ENCODE measurements around the gene FAF1.
"Not testable (repeated sequence)": the region's sequence is repeated elsewhere in the genome, so short reads cannot be mapped to it uniquely, and the experiment has no call there.

FAF1 gene

GRCh38 chr1:50591598-50591997, 368.5 kb downstream of the FAF1 start:
- in situ Hi-C loops (cut with MboI; ENCODE audit: low sequenced_read_pairs), result no loop called here

DNA sequence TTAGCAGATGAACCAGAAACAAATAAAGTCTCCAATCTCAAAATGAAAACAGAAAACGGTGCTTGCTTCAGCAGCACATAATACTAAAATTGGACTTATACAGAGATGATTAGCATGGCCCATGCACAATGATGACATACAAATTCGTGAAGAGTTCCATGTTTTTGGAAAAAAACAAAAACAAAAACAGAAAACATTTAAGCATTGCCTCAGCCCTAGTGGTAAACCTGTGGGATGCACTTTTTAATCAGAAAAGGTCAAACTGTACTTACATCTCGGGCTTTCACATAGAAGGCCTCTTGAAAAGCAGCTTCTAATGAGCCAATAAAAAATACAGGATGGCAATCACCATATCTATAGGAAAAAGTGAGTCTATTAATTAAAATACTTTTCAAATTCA, 377.7 kb downstream of the FAF1 start:
- in situ Hi-C loops (cut with MboI; ENCODE audit: low sequenced_read_pairs), result no loop called here

DNA sequence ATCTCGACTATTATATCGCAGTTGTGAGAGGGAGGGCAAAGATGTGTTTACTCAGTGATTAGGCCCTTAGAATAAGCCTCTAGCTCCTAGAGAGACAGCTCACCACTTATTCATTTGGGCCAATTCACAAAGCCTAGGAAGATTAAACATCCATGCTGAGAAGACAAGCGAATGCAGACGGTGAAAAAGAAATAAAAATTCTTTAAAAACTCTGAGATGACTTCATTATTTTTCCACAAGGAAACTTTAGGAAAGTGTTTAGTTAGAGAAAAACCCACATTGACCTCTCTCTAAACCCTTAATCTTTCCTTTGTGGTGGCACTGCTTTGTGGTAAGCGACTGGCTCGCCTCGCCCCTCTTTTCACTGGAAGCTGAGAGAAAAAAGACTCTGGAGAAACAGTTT, 390.0 kb downstream of the FAF1 start:
- in situ Hi-C loops (cut with MboI; ENCODE audit: low sequenced_read_pairs), result no loop called here

GRCh38 chr1:50568782-50569181, 391.3 kb downstream of the FAF1 start:
- in situ Hi-C loops (cut with MboI; ENCODE audit: low sequenced_read_pairs), result no loop called here

GRCh38 chr1:50566405-50566804, 393.7 kb downstream of the FAF1 start:
- in situ Hi-C loops (cut with MboI; ENCODE audit: low sequenced_read_pairs), result no loop called here

GRCh38 chr1:50564417-50564816, 395.6 kb downstream of the FAF1 start:
- in situ Hi-C loops (cut with MboI; ENCODE audit: low sequenced_read_pairs), result no loop called here

- in situ Hi-C loops (cut with MboI; ENCODE audit: low sequenced_read_pairs), result no loop called here
Observed at GRCh38 chr1:50562106-50562505, 398.0 kb downstream of the FAF1 start.

DNA sequence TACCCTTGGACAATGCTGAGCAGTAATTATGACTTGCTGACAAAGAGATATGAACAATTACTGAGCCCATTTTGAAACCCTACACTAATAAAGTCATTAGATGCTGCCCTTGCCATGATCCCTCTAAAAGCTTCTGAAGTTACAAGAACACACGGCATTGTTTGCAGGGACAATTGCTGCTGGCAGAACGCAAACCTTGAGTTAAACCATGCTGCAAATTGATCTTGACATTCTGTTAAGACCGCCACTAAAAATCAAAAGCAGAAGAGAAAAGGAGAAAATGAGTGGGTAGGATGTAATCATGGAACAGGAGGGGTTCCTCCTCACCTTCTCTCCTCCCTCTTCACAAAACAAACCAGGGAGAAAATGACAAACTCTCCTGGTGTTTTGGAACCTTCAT, 400.6 kb downstream of the FAF1 start:
- in situ Hi-C loops (cut with MboI; ENCODE audit: low sequenced_read_pairs), result no loop called here

GRCh38 chr1:50553921-50554320, 406.1 kb downstream of the FAF1 start:
- in situ Hi-C loops (cut with MboI; ENCODE audit: low sequenced_read_pairs), result no loop called here

DNA sequence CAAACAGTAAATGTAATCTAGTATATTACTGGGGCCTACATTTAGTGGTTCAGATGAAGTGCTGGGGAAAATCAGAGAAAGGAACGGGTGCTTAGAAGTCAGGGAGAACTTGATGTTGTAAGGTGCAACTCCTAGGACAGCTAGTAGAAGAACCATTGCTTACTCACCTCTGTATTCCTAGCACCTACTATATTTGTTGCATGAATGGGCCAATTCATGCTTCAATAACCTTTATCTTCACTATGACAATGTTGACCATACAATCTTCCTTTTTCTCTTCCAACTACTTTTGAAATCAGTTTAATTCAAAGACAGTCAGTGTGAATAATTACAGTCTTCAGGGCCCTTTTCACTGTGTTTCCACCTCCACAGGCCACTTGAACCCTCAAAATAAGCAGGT, 411.8 kb downstream of the FAF1 start:
- in situ Hi-C loops (cut with MboI; ENCODE audit: low sequenced_read_pairs), result no loop called here

DNA sequence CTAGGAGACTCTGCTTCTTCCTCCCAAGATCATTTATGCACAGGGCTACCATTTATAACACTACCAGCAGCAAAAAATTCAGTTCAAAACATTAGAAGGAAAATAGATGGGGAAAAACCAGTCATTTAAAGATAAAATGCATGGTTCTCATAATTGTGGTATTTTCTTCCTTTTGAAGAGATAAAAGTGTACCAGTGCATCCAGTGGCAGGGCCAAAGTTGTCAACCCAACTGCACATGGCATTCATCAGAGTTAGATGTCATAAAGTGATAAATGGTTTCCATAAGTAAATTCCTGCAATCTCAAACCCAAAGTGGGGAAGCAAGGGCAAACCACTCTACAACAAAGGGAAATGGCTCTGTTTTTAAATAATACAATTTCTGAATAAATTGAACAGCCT, 417.7 kb downstream of the FAF1 start:
- in situ Hi-C loops (cut with MboI; ENCODE audit: low sequenced_read_pairs), result no loop called here

DNA sequence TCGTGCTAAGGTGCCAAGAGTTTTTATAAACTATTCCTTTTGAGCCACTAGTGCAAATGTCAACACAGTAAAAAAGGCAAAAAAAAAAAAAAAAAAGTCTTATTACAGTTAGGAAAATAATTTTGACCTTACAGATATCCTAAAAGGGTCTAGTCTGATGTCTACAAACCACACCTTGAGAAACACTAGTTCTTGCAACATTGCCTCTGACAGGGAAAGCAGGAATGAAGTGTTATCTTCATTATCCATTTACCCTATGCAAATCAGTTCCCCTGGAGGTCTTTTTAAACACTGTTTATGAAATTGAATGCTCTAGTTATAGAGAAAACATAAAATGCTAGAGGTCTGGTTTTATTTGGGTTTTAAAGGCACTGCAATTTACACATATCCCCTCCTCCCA, 421.6 kb downstream of the FAF1 start:
- in situ Hi-C loops (cut with MboI; ENCODE audit: low sequenced_read_pairs), result no loop called here

DNA sequence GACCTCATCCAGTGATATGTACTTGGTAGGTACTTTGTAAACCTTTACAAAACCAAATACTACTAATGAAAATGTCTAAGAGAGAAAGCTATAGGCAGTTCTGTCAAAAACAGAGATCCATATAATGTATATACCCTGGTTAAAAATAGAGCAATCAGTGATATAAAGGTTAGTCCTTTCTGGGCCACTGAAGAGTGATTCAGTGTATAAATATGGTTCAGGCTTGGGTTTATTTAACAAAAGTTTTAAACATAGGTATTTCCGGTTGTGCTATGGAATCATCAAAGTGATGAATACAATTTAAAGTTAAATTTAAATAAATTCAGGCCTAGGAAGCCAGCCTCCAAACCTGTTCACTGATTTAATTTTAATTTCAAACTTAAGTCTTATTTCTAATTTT, 428.5 kb downstream of the FAF1 start:
- in situ Hi-C loops (cut with MboI; ENCODE audit: low sequenced_read_pairs), result no loop called here

DNA sequence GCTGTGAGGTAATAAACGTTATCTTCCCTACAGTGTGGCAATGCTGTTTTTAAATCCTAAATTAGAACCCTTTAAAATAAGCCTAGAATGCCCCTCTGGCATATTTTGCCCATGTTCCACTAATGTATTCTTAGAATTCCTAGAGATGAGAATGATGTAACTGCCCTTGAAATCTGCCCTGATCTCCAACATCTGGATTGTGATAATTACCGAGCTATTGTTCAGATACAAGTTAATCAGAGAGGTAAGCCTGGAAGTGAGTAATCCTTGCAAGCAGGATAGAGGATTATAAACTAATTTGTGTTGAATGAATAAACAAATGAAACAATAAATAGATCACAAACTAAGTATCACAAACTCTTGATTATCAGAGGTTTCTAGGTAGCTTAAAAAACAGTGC, 429.0 kb downstream of the FAF1 start:
- in situ Hi-C loops (cut with MboI; ENCODE audit: low sequenced_read_pairs), result no loop called here

DNA sequence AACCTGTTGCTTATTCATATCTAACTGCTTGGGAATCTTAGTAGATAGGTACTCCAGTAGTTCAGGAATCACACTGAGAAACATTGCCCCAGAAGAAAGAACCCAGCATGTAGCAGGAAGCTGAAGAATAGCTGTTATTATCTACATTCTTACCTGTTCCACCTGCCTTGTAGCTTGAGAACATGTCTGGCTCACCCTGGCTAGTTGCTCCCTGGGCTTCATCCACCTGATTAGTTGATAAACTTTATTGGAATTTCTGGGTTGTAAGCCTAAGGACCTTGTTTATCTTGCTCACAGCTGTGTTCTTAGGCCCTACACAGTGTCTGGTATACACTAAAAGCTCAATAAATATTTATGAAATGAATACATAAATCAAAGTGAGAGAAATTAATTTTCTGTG, 430.6 kb downstream of the FAF1 start:
- in situ Hi-C loops (cut with MboI; ENCODE audit: low sequenced_read_pairs), result no loop called here

DNA sequence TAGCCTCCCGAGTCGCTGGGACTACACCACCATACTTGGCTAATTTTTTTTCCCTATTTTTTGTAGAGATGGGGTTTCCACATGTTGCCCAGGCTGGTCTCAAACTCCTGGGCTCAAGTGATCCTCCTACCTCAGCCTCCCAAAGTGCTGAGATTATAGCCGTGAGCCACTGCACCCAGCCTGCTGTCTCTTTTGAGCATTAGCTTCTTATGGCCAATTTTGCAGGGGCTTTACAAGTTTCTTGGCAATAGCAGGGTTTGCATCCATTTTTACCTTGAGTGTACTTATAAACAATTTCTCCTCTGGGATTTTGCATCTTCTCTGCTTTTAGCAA, 432.1 kb downstream of the FAF1 start:
- in situ Hi-C loops (cut with MboI; ENCODE audit: low sequenced_read_pairs), result not testable (repeated sequence)

GRCh38 chr1:50527249-50527986, 432.6 kb downstream of the FAF1 start:
- in situ Hi-C loops (cut with MboI; ENCODE audit: low sequenced_read_pairs), result no loop called here

GRCh38 chr1:50526431-50526830, 433.6 kb downstream of the FAF1 start:
- in situ Hi-C loops (cut with MboI; ENCODE audit: low sequenced_read_pairs), result no loop called here

- in situ Hi-C loops (cut with MboI; ENCODE audit: low sequenced_read_pairs), result no loop called here
Observed at GRCh38 chr1:50523548-50523947, 436.5 kb downstream of the FAF1 start.

DNA sequence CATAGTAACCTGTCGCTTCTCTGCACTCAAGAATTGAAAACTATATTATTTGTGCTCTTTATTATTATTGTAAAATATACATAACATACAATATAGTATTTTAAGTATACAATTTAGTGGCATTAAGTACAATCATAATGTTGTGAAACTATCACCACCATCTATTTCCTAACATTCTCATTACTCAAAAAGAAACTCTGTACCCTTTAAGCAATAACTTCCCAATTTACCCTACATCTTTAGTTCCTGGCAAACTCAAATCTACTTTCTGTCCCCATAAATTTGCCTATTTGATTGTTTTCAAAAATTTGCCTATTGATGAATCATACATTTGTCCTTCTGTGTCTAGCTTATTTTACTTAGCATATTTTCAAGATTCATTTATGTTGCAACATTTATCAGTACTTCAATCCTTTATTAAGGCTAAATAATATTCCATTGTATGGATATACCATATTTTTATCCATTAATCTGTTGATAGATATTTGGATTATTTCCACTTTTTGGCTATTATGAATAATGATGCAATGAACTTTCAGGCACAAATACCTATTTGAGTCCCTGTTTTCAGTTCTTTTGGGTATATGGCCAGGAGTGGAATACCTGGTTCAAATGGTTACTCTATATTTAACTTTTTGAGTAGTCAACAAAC, 437.2 kb downstream of the FAF1 start:
- in situ Hi-C loops (cut with MboI; ENCODE audit: low sequenced_read_pairs), result no loop called here

DNA sequence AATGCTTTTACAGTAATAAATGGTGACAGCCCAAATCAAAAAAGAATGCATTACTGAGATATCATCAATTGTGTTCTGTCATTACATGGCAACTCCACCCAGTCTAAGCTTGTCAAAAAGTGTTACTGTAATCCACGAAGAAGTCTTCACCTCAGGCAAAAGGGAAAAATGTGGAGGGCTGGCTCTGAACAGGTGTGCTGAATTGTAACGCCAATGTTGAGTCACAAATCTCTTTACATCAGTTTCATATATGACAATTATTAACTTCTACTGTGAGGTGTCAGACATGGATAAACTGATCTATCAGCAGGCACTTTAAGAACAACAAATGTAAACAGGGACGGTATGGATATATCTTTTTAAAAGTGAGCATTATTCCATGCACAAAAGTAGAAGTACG, 438.4 kb downstream of the FAF1 start:
- in situ Hi-C loops (cut with MboI; ENCODE audit: low sequenced_read_pairs), result no loop called here

GRCh38 chr1:50517488-50517887, 442.6 kb downstream of the FAF1 start:
- in situ Hi-C loops (cut with MboI; ENCODE audit: low sequenced_read_pairs), result no loop called here

- in situ Hi-C loops (cut with MboI; ENCODE audit: low sequenced_read_pairs), result no loop called here
Observed at GRCh38 chr1:50516056-50516455, 444.0 kb downstream of the FAF1 start.

Measured in hTERT RPE-1 (cell line).